GM12873 (cell line): ENCODE measurements around the gene TRIM43.
"Not testable (repeated sequence)": the region's sequence is repeated elsewhere in the genome, so short reads cannot be mapped to it uniquely, and the experiment has no call there.

ENCODE experiments used
- CTCF ChIP-seq: IDR thresholded peaks from 2 replicates; pipeline ENCODE4 v1.5.1; 2012; ENCODE audit warnings: low read depth, mild to moderate bottlenecking, moderate library complexity, low read length, control low read depth; ENCODE audit not compliant: insufficient read depth; ENCODE audit errors: missing control alignments

The TRIM43 gene

GRCh38 chr2:95591701-95592100 is at the start of gene TRIM43:
TRIM43 (plus strand) TSS chr2:95592001; CDS start chr2:95594024, 2,023 bp downstream.
- TF ChIP-seq CTCF: not testable (repeated sequence)

GRCh38 chr2:95551055-95551568 is 40.7 kb upstream of the TRIM43 start:
- no peak for TF ChIP-seq CTCF

- TF ChIP-seq CTCF: no peak
Observed at GRCh38 chr2:95552911-95553310, 38.9 kb upstream of the TRIM43 start.

GRCh38 chr2:95569170-95569569 is 22.6 kb upstream of the TRIM43 start:
- no peak for TF ChIP-seq CTCF

- TF ChIP-seq CTCF: no peak
Observed at GRCh38 chr2:95573866-95574265, 17.9 kb upstream of the TRIM43 start.

- TF ChIP-seq CTCF: no peak
Observed at GRCh38 chr2:95574506-95574905, 17.3 kb upstream of the TRIM43 start.

GRCh38 chr2:95575857-95576256 is 15.9 kb upstream of the TRIM43 start:
- no peak for TF ChIP-seq CTCF
